ENCODE results near the gene NPC2.
A peak's percentile ranks its signal among the peaks of the same experiment; 100 is the strongest.

The NPC2 gene

DNA sequence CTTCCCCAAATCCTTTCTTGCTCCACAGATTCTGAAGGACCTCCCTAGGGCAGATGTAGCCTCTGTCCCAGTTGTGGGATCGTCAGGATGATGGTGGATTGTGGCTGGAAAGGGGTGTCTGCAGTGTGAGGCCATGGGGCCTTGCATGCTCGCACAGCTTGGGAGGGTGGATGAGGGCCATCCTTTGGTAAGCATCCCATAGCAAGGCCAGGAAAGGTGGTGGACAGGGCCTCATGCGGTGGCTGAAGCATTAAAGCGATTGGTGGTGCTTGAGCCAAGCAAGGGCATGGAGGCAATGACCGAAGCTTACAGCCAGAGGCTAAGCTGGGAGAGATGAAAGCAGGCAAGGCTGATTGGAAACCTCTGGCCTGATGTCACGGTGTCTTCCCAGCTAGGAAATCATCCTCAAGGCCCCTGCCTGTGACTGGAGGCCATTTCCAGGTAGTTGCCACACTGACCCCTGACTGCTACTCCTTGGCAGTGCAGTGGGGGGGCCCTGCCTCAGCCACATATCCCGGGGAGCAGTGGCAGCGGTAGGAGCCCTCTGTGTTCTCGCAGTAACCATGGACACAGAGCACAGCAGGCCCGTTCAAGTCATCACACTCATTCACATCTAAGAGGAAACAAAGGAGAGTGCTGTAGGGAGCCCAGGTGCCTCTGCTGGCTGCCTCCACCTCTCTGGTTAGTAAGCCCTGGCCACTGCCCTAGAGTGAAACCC lies 7.5 kb upstream of the NPC2 start:
- Histone ChIP-seq H3K27ac (ENCODE audit: low read depth, low read length) (peak overlapping the region; percentile 73), H3K27me3 (ENCODE audit: insufficient read depth, low read length) (no peaks in the 10 kb centered on the region), H3K36me3 (ENCODE audit: insufficient read depth, low read length) (peaks cover 10% of the 10 kb centered on the region), H3K9me3 (ENCODE audit: insufficient read depth, low read depth, low read length) (no peaks in the 10 kb centered on the region), H3K9ac (ENCODE audit: low read depth, low read length) (peak overlapping the region; percentile 46; the same call in 1 of the 2 replicates), H3K4me3 (ENCODE audit: low read length) (0 out of 2 replicates have a peak overlapping the region, but pooled peaks have one; percentile 3), H3K4me1 (ENCODE audit: insufficient read depth, low read length) (peaks cover 19% of the 10 kb centered on the region)
- 62% methylated on average over 10 of the region's 10 CpGs for WGBS

GRCh38 chr14:74495356-74495755 lies 2.3 kb upstream of the NPC2 start:
- H3K4me1 ChIP-seq (ENCODE audit: insufficient read depth, low read length), result peaks cover 17% of the 10 kb centered on the region
- 91% methylated on average over 2 of the region's 2 CpGs for WGBS
- H3K27me3 ChIP-seq (ENCODE audit: insufficient read depth, low read length), result no peaks in the 10 kb centered on the region
- H3K9me3 ChIP-seq (ENCODE audit: insufficient read depth, low read depth, low read length), result no peaks in the 10 kb centered on the region
- no peak overlapping the region for H3K27ac ChIP-seq (ENCODE audit: low read depth, low read length)
- peak overlapping the region; percentile 100; the same call in 1 of the 2 replicates for H3K4me3 ChIP-seq (ENCODE audit: low read length)
- H3K36me3 ChIP-seq (ENCODE audit: insufficient read depth, low read length), result peaks cover 19% of the 10 kb centered on the region
- no peak overlapping the region for H3K9ac ChIP-seq (ENCODE audit: low read depth, low read length)

GRCh38 chr14:74493343-74494261 lies 497 bp upstream of the NPC2 start, which contains the start of gene ISCA2:
TSS of gene ISCA2 (plus strand) at chr14:74493765. CDS start at chr14:74493775, 10 bp downstream.
- peak within 1 kb of the TSS; percentile 100 for H3K4me3 ChIP-seq (ENCODE audit: low read length)
- H3K36me3 ChIP-seq (ENCODE audit: insufficient read depth, low read length), result peaks cover 19% of the 10 kb centered on the region
- no peaks in the 10 kb centered on the region for H3K9me3 ChIP-seq (ENCODE audit: insufficient read depth, low read depth, low read length)
- H3K4me1 ChIP-seq (ENCODE audit: insufficient read depth, low read length), result peaks cover 19% of the 10 kb centered on the region
- peak within 1 kb of the TSS; percentile 90 for H3K27ac ChIP-seq (ENCODE audit: low read depth, low read length)
- no peaks in the 10 kb centered on the region for H3K27me3 ChIP-seq (ENCODE audit: insufficient read depth, low read length)
- peak within 1 kb of the TSS; percentile 94 for H3K9ac ChIP-seq (ENCODE audit: low read depth, low read length)
- under 1% methylated on average over 72 of the region's 73 CpGs for WGBS

- peaks cover 19% of the 10 kb centered on the region for H3K36me3 ChIP-seq (ENCODE audit: insufficient read depth, low read length)
- 3% methylated on average over 20 of the region's 20 CpGs for WGBS
- H3K9me3 ChIP-seq (ENCODE audit: insufficient read depth, low read depth, low read length), result no peaks in the 10 kb centered on the region
- H3K27ac ChIP-seq (ENCODE audit: low read depth, low read length), result no peak overlapping the region
- peaks cover 19% of the 10 kb centered on the region for H3K4me1 ChIP-seq (ENCODE audit: insufficient read depth, low read length)
- peak overlapping the region; percentile 81 for H3K4me3 ChIP-seq (ENCODE audit: low read length)
- peak overlapping the region; percentile 76 for H3K9ac ChIP-seq (ENCODE audit: low read depth, low read length)
- H3K27me3 ChIP-seq (ENCODE audit: insufficient read depth, low read length), result no peaks in the 10 kb centered on the region
Observed at GRCh38 chr14:74491956-74492775, 939 bp downstream of the NPC2 start.

DNA sequence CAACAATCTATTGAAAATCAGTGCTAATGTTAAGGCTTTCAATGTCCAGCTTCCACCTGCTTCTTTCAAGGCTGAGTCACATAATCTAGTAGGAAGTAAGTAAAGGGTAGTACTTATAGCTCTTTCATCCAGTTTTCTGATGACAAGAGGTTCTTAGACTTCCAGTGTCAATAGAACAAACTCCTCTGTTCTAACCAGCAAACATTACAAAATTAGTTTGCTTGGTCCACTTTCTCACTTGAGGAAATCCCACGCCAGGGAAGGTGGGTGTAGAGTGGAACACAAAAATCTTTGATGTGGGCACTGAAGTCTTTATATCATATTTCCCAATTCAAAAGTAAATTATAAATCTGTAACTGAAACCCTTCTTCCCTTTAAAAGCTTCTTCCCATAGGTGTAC lies 2.6 kb downstream of the NPC2 start:
- no peaks in the 10 kb centered on the region for H3K27me3 ChIP-seq (ENCODE audit: insufficient read depth, low read length)
- no peak overlapping the region for H3K4me3 ChIP-seq (ENCODE audit: low read length)
- H3K27ac ChIP-seq (ENCODE audit: low read depth, low read length), result no peak overlapping the region
- peaks cover 16% of the 10 kb centered on the region for H3K36me3 ChIP-seq (ENCODE audit: insufficient read depth, low read length)
- 100% methylated on average over 1 of the region's 1 CpG for WGBS
- no peak overlapping the region for H3K9ac ChIP-seq (ENCODE audit: low read depth, low read length)
- H3K9me3 ChIP-seq (ENCODE audit: insufficient read depth, low read depth, low read length), result no peaks in the 10 kb centered on the region
- peaks cover 23% of the 10 kb centered on the region for H3K4me1 ChIP-seq (ENCODE audit: insufficient read depth, low read length)

- Histone ChIP-seq H3K27me3 (ENCODE audit: insufficient read depth, low read length) (no peaks in the 10 kb centered on the region), H3K4me1 (ENCODE audit: insufficient read depth, low read length) (peaks cover 15% of the 10 kb centered on the region), H3K4me3 (ENCODE audit: low read length) (no peak overlapping the region), H3K27ac (ENCODE audit: low read depth, low read length) (no peak overlapping the region), H3K36me3 (ENCODE audit: insufficient read depth, low read length) (peaks cover 23% of the 10 kb centered on the region), H3K9ac (ENCODE audit: low read depth, low read length) (no peak overlapping the region), H3K9me3 (ENCODE audit: insufficient read depth, low read depth, low read length) (no peaks in the 10 kb centered on the region)
Observed at GRCh38 chr14:74488786-74489397, 4.2 kb downstream of the NPC2 start.

GRCh38 chr14:74486164-74486563 lies 6.9 kb downstream of the NPC2 start:
- Histone ChIP-seq H3K9me3 (ENCODE audit: insufficient read depth, low read depth, low read length) (no peaks in the 10 kb centered on the region), H3K27me3 (ENCODE audit: insufficient read depth, low read length) (no peaks in the 10 kb centered on the region), H3K9ac (ENCODE audit: low read depth, low read length) (no peak overlapping the region), H3K4me1 (ENCODE audit: insufficient read depth, low read length) (peaks cover 9% of the 10 kb centered on the region; the same call in 1 of the 2 replicates), H3K36me3 (ENCODE audit: insufficient read depth, low read length) (peaks cover 51% of the 10 kb centered on the region), H3K27ac (ENCODE audit: low read depth, low read length) (no peak overlapping the region), H3K4me3 (ENCODE audit: low read length) (no peak overlapping the region)
- WGBS, result 99% methylated on average over 3 of the region's 3 CpGs

DNA sequence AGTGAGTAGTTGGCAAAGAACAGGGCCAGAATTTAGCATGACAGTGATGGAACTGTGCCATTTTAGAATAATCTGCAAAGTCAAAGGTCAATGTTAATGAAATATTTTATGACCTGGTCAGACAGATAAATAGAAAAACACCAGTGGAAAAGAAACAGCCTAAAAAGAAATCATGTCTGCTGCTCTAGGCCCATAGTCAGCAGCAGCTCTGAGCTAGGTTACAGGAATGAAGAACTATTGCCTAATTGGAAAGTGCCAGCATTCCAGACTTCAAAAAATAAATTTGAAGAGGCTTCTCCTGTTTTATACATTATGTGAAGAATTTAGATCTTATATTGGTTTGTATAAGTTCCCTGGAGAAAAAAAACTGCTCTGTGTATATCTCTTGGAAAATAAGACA lies 9.8 kb downstream of the NPC2 start:
- H3K36me3 ChIP-seq (ENCODE audit: insufficient read depth, low read length), result peaks cover 77% of the 10 kb centered on the region

DNA sequence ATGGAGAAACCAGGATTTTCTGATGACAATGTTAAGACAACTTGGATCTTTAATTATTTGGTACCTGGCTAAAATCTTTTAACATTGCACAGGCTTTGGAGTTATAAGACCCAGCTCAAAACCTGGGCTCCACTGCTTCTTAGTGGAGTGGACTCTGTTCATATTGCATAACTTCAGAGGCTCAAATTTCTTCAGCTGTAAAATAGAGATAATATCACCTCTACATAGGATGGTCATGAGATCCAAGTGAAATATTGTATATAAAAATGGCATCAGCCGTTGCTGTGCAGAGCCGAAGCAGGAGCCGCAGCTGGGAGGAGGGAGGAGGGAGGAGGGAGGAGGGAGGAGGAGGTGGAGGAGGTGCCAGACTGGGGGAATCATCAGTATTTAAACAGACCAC lies 10.5 kb downstream of the NPC2 start:
- Histone ChIP-seq H3K36me3 (ENCODE audit: insufficient read depth, low read length) (peaks cover 84% of the 10 kb centered on the region), H3K4me1 (ENCODE audit: insufficient read depth, low read length) (0 out of 2 replicates have a peak, but pooled peaks cover 10% of the 10 kb centered on the region), H3K9ac (ENCODE audit: low read depth, low read length) (no peak overlapping the region), H3K4me3 (ENCODE audit: low read length) (no peak overlapping the region), H3K27ac (ENCODE audit: low read depth, low read length) (no peak overlapping the region), H3K27me3 (ENCODE audit: insufficient read depth, low read length) (no peaks in the 10 kb centered on the region), H3K9me3 (ENCODE audit: insufficient read depth, low read depth, low read length) (no peaks in the 10 kb centered on the region)
- WGBS, result 85% methylated on average over 3 of the region's 3 CpGs

More for the DNA sequence above, 9.8 kb downstream of the NPC2 start:
- Histone ChIP-seq H3K27me3 (ENCODE audit: insufficient read depth, low read length) (no peaks in the 10 kb centered on the region), H3K27ac (ENCODE audit: low read depth, low read length) (no peak overlapping the region), H3K9me3 (ENCODE audit: insufficient read depth, low read depth, low read length) (no peaks in the 10 kb centered on the region), H3K9ac (ENCODE audit: low read depth, low read length) (no peak overlapping the region), H3K4me3 (ENCODE audit: low read length) (no peak overlapping the region), H3K4me1 (ENCODE audit: insufficient read depth, low read length) (0 out of 2 replicates have a peak, but pooled peaks cover 4% of the 10 kb centered on the region)

DNA sequence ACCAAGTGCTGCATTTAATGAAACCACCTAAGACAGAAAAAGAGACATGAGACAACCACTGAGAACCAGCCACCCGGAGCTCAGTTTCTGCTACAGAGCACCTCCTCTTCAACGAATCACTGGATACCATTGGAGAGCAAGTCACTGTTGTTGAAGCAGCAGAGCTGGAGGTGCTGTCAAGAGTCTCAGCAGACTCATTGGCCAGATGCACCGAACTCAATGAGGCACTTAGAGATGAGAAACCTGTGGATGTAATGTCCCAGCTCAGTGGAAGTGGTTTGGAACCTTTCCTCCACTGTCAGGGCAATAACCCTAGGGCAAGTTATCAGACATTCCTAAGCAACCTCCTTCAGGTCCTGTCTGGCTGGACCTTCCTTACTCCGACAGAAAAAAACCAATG lies 13.1 kb downstream of the NPC2 start:
- Histone ChIP-seq H3K36me3 (ENCODE audit: insufficient read depth, low read length) (peaks cover 83% of the 10 kb centered on the region), H3K9me3 (ENCODE audit: insufficient read depth, low read depth, low read length) (no peaks in the 10 kb centered on the region), H3K4me3 (ENCODE audit: low read length) (no peak overlapping the region), H3K4me1 (ENCODE audit: insufficient read depth, low read length) (0 out of 2 replicates have a peak, but pooled peaks cover 6% of the 10 kb centered on the region), H3K27ac (ENCODE audit: low read depth, low read length) (no peak overlapping the region), H3K27me3 (ENCODE audit: insufficient read depth, low read length) (no peaks in the 10 kb centered on the region), H3K9ac (ENCODE audit: low read depth, low read length) (no peak overlapping the region)
- 90% methylated on average over 4 of the region's 4 CpGs for WGBS
